K562 (cell line): ENCODE data around the gene NAA10. TPM values are rescaled to one million over a fixed set of nuclear protein-coding genes. Genes with fewer than 3 reads are reported as not detected.

Experiments used
- CREBBP ChIP-seq: IDR thresholded peaks from one replicate; pipeline ENCODE4 v1.6.1; 2012; ENCODE audit warnings: low read depth, mild to moderate bottlenecking, control low read depth, inconsistent platforms, low read length
- CSDE1 ChIP-seq, 2 experiments: fragments of 450-650 bp; IDR thresholded peaks; 2 replicates each; pipeline ENCODE4 v1.6.1; 2016; ENCODE audit warnings: mild to moderate bottlenecking in 1 of 2
- KLF16 ChIP-seq: IDR thresholded peaks from 2 replicates; pipeline ENCODE4 v1.6.1; 2016; ENCODE audit warnings: antibody characterized with exemption
- MED1 ChIP-seq: sonication (generic); formaldehyde crosslinking; IDR thresholded peaks from 2 replicates; pipeline ENCODE4 v1.8.1; 2023; ENCODE audit warnings: missing genetic modification reagents, borderline replicate concordance
- POLR2B ChIP-seq: fragments of 450-650 bp; IDR thresholded peaks from 2 replicates; pipeline ENCODE4 v1.6.1; 2018; ENCODE audit warnings: low read depth; ENCODE audit not compliant: partially characterized antibody
- RBFOX2 ChIP-seq: fragments of 200-400 bp; formaldehyde crosslinking; IDR thresholded peaks from 2 replicates; pipeline ENCODE4 v1.6.1; 2017; ENCODE audit warnings: low read depth, mild to moderate bottlenecking, low read length, moderate library complexity
- RBM22 ChIP-seq: fragments of 200-400 bp; formaldehyde crosslinking; IDR thresholded peaks from 2 replicates; pipeline ENCODE4 v1.6.1; 2018; ENCODE audit warnings: low read length, low read depth; ENCODE audit not compliant: poor library complexity, severe bottlenecking
- SUPT5H ChIP-seq: fragments of 450-650 bp; IDR thresholded peaks from 2 replicates; pipeline ENCODE4 v1.6.1; 2016
- TAF9B ChIP-seq: fragments of 450-650 bp; IDR thresholded peaks from 2 replicates; pipeline ENCODE4 v1.6.1; 2018; ENCODE audit warnings: mild to moderate bottlenecking; ENCODE audit not compliant: partially characterized antibody
- TFAP4 ChIP-seq: sonication (generic); formaldehyde crosslinking; IDR thresholded peaks from 2 replicates; pipeline ENCODE4 v1.8.0; 2022; ENCODE audit warnings: missing genetic modification reagents, mild to moderate bottlenecking, moderate library complexity, borderline replicate concordance
- U2AF1 ChIP-seq: fragments of 200-400 bp; formaldehyde crosslinking; optimal IDR thresholded peaks from 2 replicates; pipeline ENCODE3; 2017; ENCODE audit warnings: mild to moderate bottlenecking, low read depth, low read length, moderate library complexity
- ZFP36 ChIP-seq: fragments of 150-350 bp; IDR thresholded peaks from 2 replicates; pipeline ENCODE4 v1.6.1; 2018; ENCODE audit warnings: low read length, low read depth; ENCODE audit not compliant: partially characterized antibody
- ZNF263 ChIP-seq: sonication (generic); formaldehyde crosslinking; IDR thresholded peaks from 2 replicates; pipeline ENCODE4 v1.8.0; 2022; ENCODE audit warnings: mild to moderate bottlenecking, missing genetic modification reagents, borderline replicate concordance
- ZNF395 ChIP-seq: fragments of 200-800 bp; sonication (Bioruptor generic); IDR thresholded peaks from 2 replicates; pipeline ENCODE4 v1.6.1; 2017; ENCODE audit warnings: missing genetic modification characterization, missing compliant biosample characterization
- ZNF407 ChIP-seq: fragments of 450-650 bp; IDR thresholded peaks from 2 replicates; pipeline ENCODE4 v1.6.1; 2016; ENCODE audit warnings: low read depth
- ZNF699 ChIP-seq: fragments of 250-450 bp; sonication (Bioruptor Pico); IDR thresholded peaks from 2 replicates; pipeline ENCODE4 v1.8.0; 2021; ENCODE audit warnings: mild to moderate bottlenecking, moderate library complexity; ENCODE audit not compliant: insufficient replicate concordance
- ZNF79 ChIP-seq: fragments of 250-450 bp; sonication (Bioruptor Pico); IDR thresholded peaks from 2 replicates; pipeline ENCODE4 v1.4.0; 2020; ENCODE audit warnings: low read depth, mild to moderate bottlenecking, moderate library complexity
- polyA plus RNA-seq, 8 experiments: library from polyadenylated mRNA; depleted of rRNA in 4 of 8; stranded (reverse) in 5 of 8; unstranded in 3 of 8; fragments of >200 nt; fragmentation: Nextera tagmentation in 2 of 8; fragmentation: Illumina TruSeq in 1 of 8; extraction: Ambion mirVana in 2 of 8; extraction: Trizol in 1 of 8; gene quantifications; 2 replicates each; pipeline versions ENCODE4 v1.2.1 to v1.2.3, GENCODE V29; 2011 to 2014; ENCODE audit warnings: inconsistent platforms in 1 of 8, missing spikeins in 1 of 8
- total RNA-seq, 7 experiments: library from RNA; depleted of rRNA in 6 of 7; stranded (reverse); fragments of >200 nt in 6 of 7; fragmentation: Illumina TruSeq in 2 of 7; extraction: Trizol in 2 of 7; gene quantifications; 2 replicates each; pipeline versions ENCODE4 v1.2.1 to v1.2.3, GENCODE V29; 2011 to 2021; ENCODE audit warnings: low replicate concordance in 1 of 7

The NAA10 gene
- total and polyA plus RNA-seq, 9 of the 15 experiments (the other 6 are each of a cell fraction or from before 2014, with no cell fraction given) = 11.1 to 250 (median 134) TPM

- TF ChIP-seq ZNF407 (no peak), KLF16 (no peak), SUPT5H (peak; percentile 67), ZNF79 (CRISPR knock-in tag) (no peak), RBM22 (peak; percentile 15), ZNF263 (peak; percentile 75; the same call in 1 of the 2 replicates), TFAP4 (CRISPR knock-in tag) (peak; percentile 42; the same call in 1 of the 2 replicates), MED1 (no peak), CSDE1 (IDR thresholded peaks at IDR 0.05) (peak in 1 of 2 experiments; percentile 91; a peak in 1 of 4 replicates), ZNF699 (CRISPR knock-in tag) (no peak), CREBBP (no peak), ZFP36 (no peak), POLR2B (peak; percentile 56), U2AF1 (no peak), RBFOX2 (peak; percentile 26), ZNF395 (CRISPR knock-in tag) (no peak; the same call in 1 of the 2 replicates), TAF9B (peak; percentile 5)
Observed at GRCh38 chrX:153970357-153971123, 35.7 kb upstream of the NAA10 start (continued).
